ENCODE data around the gene PRKAR1B.
A peak's percentile ranks its signal among the peaks of the same experiment; 100 is the strongest.

PRKAR1B gene

DNA sequence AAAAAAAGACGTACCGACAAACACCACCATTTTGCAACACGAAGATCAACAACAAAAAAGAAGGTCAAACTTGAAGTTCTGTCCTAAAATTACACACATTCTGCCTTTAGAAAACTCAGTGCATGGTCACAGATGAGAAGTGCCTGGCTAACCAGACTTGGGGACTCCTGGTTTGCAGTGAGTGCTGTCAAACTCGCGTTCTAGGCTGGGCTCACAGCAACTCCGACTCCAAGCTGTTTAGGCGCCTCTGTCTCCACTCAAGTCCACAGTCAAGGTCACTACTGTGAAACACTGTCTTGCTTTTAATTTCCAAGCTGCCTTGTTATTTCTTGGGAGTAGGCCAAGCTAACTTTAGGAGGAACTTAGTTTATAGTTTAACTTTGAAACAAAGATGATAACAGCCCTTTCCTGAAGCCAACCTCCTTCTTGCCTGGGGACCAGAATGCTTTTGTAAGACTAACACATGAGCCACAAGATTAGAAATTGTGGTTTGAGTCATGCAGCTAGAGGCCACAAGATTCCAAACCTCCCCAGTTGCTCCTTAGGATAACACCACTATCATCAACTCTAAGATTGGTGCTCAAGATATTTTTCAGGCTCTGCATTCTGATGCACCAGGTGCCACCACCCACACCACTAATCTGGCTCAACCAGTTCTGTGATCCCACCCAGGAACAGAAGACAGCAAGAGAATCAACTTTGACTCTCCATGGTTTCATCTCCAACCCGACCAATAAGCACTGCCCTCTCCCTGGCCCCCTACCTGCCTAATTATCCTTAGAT is 1.7 kb downstream of the PRKAR1B start:
- H3K36me3 Mint-ChIP-seq (ENCODE audit: low read depth) = peaks cover 64% of the 10 kb centered on the region

DNA sequence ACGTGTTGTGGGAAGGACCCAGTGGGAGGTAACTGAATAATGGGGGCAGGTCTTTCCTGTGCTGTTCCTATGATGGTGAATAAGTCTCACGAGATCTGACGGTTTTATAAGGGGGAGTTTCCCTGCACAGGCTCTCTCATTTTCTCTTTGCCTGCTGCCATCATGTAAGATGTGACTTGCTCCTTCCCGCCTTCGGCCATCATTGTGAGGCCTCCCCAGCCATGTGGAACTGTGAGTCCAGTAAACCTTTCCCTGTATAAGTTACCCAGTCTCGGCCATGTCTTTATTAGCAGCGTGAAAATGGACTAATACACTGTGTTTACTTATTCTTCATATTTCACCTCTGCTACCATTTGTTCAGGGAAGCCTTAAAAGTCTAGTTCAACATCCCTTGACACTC is 2.8 kb downstream of the PRKAR1B start:
- Mint-ChIP-seq H3K36me3 (ENCODE audit: low read depth) (peaks cover 60% of the 10 kb centered on the region), H3K4me3 (peak overlapping the region; percentile 49)

More for the DNA sequence above, 1.7 kb downstream of the PRKAR1B start:
- Mint-ChIP-seq H3K4me1 (peaks cover 21% of the 10 kb centered on the region), H3K9me3 (peaks cover 56% of the 10 kb centered on the region), H3K27ac (no peak overlapping the region), H3K4me3 (peak overlapping the region; percentile 78), H3K27me3 (ENCODE audit: low read depth, poor library complexity) (peaks cover 3% of the 10 kb centered on the region)
- no peak for DNase-seq
- TF ChIP-seq, protein P1, sequence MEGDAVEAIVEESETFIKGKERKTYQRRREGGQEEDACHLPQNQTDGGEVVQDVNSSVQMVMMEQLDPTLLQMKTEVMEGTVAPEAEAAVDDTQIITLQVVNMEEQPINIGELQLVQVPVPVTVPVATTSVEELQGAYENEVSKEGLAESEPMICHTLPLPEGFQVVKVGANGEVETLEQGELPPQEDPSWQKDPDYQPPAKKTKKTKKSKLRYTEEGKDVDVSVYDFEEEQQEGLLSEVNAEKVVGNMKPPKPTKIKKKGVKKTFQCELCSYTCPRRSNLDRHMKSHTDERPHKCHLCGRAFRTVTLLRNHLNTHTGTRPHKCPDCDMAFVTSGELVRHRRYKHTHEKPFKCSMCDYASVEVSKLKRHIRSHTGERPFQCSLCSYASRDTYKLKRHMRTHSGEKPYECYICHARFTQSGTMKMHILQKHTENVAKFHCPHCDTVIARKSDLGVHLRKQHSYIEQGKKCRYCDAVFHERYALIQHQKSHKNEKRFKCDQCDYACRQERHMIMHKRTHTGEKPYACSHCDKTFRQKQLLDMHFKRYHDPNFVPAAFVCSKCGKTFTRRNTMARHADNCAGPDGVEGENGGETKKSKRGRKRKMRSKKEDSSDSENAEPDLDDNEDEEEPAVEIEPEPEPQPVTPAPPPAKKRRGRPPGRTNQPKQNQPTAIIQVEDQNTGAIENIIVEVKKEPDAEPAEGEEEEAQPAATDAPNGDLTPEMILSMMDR (IDR thresholded peaks at IDR 0.05) = no peak

DNA sequence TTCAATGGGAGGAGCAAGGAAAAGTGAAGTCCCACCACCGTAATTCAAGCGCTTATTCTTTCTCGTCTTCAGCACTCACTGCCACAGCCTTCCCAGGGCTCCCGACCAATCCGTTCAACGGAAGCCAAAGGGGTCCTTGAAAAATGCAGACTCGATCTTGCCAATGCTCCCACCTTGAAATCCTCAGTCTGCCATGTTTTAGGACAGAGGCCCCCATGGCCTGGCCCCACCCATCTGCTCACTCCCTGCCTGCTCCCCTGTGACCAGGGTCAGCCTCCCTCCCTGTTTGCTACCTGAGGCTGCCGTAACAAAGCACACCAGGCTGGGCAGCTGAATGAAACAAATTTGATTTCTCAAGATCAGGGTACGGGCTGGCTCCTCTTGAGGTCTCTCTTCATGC is 3.5 kb downstream of the PRKAR1B start:
- peaks cover 63% of the 10 kb centered on the region for H3K36me3 Mint-ChIP-seq (ENCODE audit: low read depth)
- peaks cover 6% of the 10 kb centered on the region for H3K27me3 Mint-ChIP-seq (ENCODE audit: low read depth, poor library complexity)
- H3K4me1 Mint-ChIP-seq = peaks cover 21% of the 10 kb centered on the region
- TF ChIP-seq, protein P1 (IDR thresholded peaks at IDR 0.05) = no peak
- DNase-seq = no peak
- H3K9me3 Mint-ChIP-seq = peaks cover 68% of the 10 kb centered on the region
- no peak overlapping the region for H3K27ac Mint-ChIP-seq
- H3K4me3 Mint-ChIP-seq = no peak overlapping the region

More for the DNA sequence above, 2.8 kb downstream of the PRKAR1B start:
- no peak overlapping the region for H3K27ac Mint-ChIP-seq
- H3K27me3 Mint-ChIP-seq (ENCODE audit: low read depth, poor library complexity) = peaks cover 6% of the 10 kb centered on the region
- TF ChIP-seq, protein P1 (IDR thresholded peaks at IDR 0.05) = no peak
- H3K4me1 Mint-ChIP-seq = peaks cover 23% of the 10 kb centered on the region
- H3K9me3 Mint-ChIP-seq = peaks cover 64% of the 10 kb centered on the region
- no peak for DNase-seq

DNA sequence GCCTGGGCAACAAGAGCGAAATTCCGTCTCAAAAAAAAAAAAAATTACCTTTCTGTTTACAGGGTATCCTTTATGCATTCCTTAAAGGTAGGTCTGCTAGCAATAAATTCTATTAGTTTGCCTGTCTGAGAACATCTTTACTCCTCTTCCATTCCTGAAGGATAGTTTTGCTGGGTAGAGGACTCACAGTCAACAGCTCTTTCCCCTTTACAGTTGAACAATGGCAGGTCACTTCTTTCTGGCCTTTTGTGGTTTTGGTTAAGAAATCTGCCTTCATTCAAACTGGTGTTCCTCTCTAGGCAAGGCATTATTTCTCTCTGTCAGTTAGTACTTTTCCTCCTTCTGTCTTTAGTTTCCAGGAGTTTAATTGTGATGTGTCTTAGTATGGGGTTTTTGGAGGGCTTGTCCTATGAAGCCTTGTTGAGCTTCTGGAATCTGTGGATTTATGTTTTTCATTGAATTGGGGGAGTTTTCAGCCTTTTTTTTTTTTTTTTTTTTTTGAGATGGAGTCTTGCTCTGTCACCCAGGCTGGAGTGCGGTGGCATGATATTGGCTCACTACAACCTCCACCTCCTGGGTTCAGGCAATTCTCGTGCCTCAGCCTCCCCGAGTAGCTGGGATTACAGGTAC is 5.3 kb downstream of the PRKAR1B start:
- TF ChIP-seq, protein P1 (IDR thresholded peaks at IDR 0.05) = no peak
- peaks cover 6% of the 10 kb centered on the region for H3K27me3 Mint-ChIP-seq (ENCODE audit: low read depth, poor library complexity)
- peaks cover 70% of the 10 kb centered on the region for H3K9me3 Mint-ChIP-seq
- H3K36me3 Mint-ChIP-seq (ENCODE audit: low read depth) = peaks cover 66% of the 10 kb centered on the region
- no peak overlapping the region for H3K4me3 Mint-ChIP-seq
- no peak for DNase-seq
- H3K27ac Mint-ChIP-seq = no peak overlapping the region
- H3K4me1 Mint-ChIP-seq = peaks cover 13% of the 10 kb centered on the region

DNA sequence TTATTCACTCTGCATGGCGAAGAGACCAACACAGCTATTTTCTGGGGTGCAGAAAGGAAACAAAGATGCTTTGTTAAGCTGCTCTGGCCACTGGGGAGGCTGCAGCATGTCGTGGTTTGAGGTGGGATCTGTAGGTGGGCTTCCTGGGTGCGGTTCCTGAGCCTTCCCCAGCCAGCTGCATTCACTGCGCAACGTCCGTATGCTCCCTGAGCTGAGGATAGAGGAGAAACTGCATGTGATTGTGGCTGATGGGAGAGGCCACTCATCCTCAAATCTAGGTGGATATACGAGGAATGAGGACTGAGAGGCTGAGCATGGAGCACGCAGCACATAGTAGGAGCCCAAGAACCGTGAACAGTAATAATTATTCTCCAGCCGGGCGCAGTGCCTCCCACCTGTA is 10.4 kb downstream of the PRKAR1B start:
- Mint-ChIP-seq H3K27me3 (ENCODE audit: low read depth, poor library complexity) (peaks cover 8% of the 10 kb centered on the region), H3K36me3 (ENCODE audit: low read depth) (peaks cover 30% of the 10 kb centered on the region), H3K4me3 (no peak overlapping the region), H3K4me1 (peaks cover 30% of the 10 kb centered on the region), H3K9me3 (peaks cover 27% of the 10 kb centered on the region), H3K27ac (no peak overlapping the region)
- TF ChIP-seq, protein P1 (IDR thresholded peaks at IDR 0.05) = no peak
- no peak for DNase-seq
